ENCODE measurements around the gene TPCN2. TPM values are rescaled to one million over a fixed set of nuclear protein-coding genes. Genes with fewer than 3 reads are reported as not detected.

The TPCN2 gene
- total RNA-seq, 1 donor from 2014 or later: 12.6 TPM

DNA sequence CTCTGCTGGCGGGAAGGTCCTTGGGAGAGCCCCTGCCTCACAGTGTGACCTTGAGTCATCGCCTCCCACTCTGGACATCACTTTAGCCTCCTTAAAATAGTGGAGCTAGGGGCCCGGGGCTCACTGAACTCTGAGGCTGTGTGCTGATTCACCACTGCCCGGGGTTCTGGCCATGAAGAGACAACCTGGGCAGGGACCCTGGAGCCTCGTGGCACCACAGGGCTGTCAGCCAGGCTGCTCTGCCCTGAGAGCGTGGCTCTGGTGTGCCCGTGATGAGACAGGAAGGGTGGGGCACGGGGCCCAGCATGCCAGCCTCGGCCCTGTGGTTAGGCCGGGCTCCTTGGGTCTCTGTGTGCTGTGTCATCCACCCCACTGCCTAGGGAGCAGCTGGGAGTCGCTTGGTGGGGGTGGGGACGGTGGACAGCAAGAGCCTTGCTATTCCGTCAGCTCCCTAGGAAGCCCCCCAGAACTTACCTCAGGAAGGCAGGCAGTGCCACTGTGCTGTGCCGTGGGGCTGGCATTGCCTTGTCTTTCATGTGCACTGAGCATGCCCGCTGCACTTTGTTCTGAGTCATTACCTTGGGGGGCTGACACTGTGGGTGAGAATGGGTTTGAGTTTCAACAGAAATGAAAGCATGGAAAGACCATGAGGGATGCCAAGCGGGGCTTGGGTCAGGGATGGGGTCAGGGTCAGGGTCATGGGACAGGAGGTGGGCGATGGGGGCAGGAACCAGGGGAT lies 31.7 kb downstream of the TPCN2 start:
- no peak for DNase-seq (ENCODE audit: low spot score)
- Mint-ChIP-seq H3K27ac (ENCODE audit: unreplicated experiment) (peak overlapping the region; percentile 82), H3K9me3 (ENCODE audit: low read depth) (no peaks in the 10 kb centered on the region), H3K27me3 (ENCODE audit: low read depth) (no peaks in the 10 kb centered on the region), H3K4me3 (ENCODE audit: unreplicated experiment) (peak overlapping the region; percentile 12), H3K4me1 (ENCODE audit: low read depth) (peaks cover 25% of the 10 kb centered on the region), H3K36me3 (ENCODE audit: low read depth) (peaks cover 6% of the 10 kb centered on the region)
- TF ChIP-seq CTCF (IDR thresholded peaks at IDR 0.05): no peak

DNA sequence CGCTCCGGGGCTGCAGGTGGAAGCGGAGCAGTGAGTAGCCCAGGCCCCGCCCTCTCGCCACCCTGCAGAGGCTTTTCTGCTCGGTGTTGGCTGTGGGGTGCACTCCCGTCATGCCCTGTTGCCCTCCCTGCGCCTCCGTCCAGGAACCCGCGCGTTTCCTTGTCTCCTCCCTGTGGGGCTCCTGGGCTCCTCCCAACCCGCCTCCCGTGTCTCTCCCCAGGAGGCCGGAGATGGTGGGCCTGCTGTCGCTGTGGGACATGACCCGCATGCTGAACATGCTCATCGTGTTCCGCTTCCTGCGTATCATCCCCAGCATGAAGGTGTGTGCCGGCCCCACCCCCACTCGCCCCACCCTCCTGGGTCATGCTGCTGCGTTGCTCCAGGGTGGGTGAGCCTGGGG lies 32.4 kb downstream of the TPCN2 start:
- Mint-ChIP-seq H3K4me3 (ENCODE audit: unreplicated experiment) (no peak overlapping the region), H3K4me1 (ENCODE audit: low read depth) (peaks cover 18% of the 10 kb centered on the region)

GRCh38 chr11:69083531-69084247 lies 35.0 kb downstream of the TPCN2 start:
- no peak for TF ChIP-seq CTCF (IDR thresholded peaks at IDR 0.05)
- Mint-ChIP-seq H3K4me3 (ENCODE audit: unreplicated experiment) (no peak overlapping the region), H3K4me1 (ENCODE audit: low read depth) (peaks cover 20% of the 10 kb centered on the region), H3K27me3 (ENCODE audit: low read depth) (no peaks in the 10 kb centered on the region), H3K27ac (ENCODE audit: unreplicated experiment) (no peak overlapping the region), H3K36me3 (ENCODE audit: low read depth) (peaks cover 4% of the 10 kb centered on the region), H3K9me3 (ENCODE audit: low read depth) (no peaks in the 10 kb centered on the region)
- no peak for DNase-seq (ENCODE audit: low spot score)

More for the DNA sequence above, 32.4 kb downstream of the TPCN2 start:
- no peak overlapping the region for H3K27ac Mint-ChIP-seq (ENCODE audit: unreplicated experiment)
- DNase-seq (ENCODE audit: low spot score): no peak
- no peak for TF ChIP-seq CTCF (IDR thresholded peaks at IDR 0.05)
- peaks cover 6% of the 10 kb centered on the region for H3K36me3 Mint-ChIP-seq (ENCODE audit: low read depth)
- no peaks in the 10 kb centered on the region for H3K27me3 Mint-ChIP-seq (ENCODE audit: low read depth)
- no peaks in the 10 kb centered on the region for H3K9me3 Mint-ChIP-seq (ENCODE audit: low read depth)

- Mint-ChIP-seq H3K27me3 (ENCODE audit: low read depth) (no peaks in the 10 kb centered on the region), H3K4me1 (ENCODE audit: low read depth) (peaks cover 25% of the 10 kb centered on the region), H3K4me3 (ENCODE audit: unreplicated experiment) (no peak overlapping the region), H3K9me3 (ENCODE audit: low read depth) (no peaks in the 10 kb centered on the region), H3K36me3 (ENCODE audit: low read depth) (peaks cover 2% of the 10 kb centered on the region), H3K27ac (ENCODE audit: unreplicated experiment) (no peak overlapping the region)
- TF ChIP-seq CTCF (IDR thresholded peaks at IDR 0.05): no peak
- DNase-seq (ENCODE audit: low spot score): no peak
Observed at GRCh38 chr11:69084371-69084770, 35.6 kb downstream of the TPCN2 start.

- H3K27ac Mint-ChIP-seq (ENCODE audit: unreplicated experiment): no peak overlapping the region
- H3K36me3 Mint-ChIP-seq (ENCODE audit: low read depth): peaks cover 1% of the 10 kb centered on the region
- H3K27me3 Mint-ChIP-seq (ENCODE audit: low read depth): no peaks in the 10 kb centered on the region
- no peak for DNase-seq (ENCODE audit: low spot score)
- no peak for TF ChIP-seq CTCF (IDR thresholded peaks at IDR 0.05)
- no peak overlapping the region for H3K4me3 Mint-ChIP-seq (ENCODE audit: unreplicated experiment)
- H3K4me1 Mint-ChIP-seq (ENCODE audit: low read depth): peaks cover 14% of the 10 kb centered on the region
- no peaks in the 10 kb centered on the region for H3K9me3 Mint-ChIP-seq (ENCODE audit: low read depth)
Observed at GRCh38 chr11:69085490-69086095, 36.9 kb downstream of the TPCN2 start.
